MCF 10A (cell line): ENCODE data around the gene SLC30A1. TPM values are rescaled to one million over a fixed set of nuclear protein-coding genes. Genes with fewer than 3 reads are reported as not detected.

Source experiments
- BruUV-seq: library from RNA; stranded (reverse); fragments of 400-500 nt; replicated peaks from 2 replicates; lab custom pipeline; 2021; lab: Mats Ljungman, UMichigan
- CTCF ChIA-PET: fragments of 300-600 bp; sonication (Branson Sonifier 250); formaldehyde crosslinking; extraction: SDS; loops from one replicate; lab custom pipeline; 2021; ENCODE audit warnings: antibody characterized with exemption, inconsistent platforms; lab: Yijun Ruan, JAX
- POLR2A ChIA-PET: fragments of 300-600, 350-650 bp; sonication (Branson Sonifier 250); formaldehyde crosslinking; extraction: SDS; loops from one replicate; lab custom pipeline; 2020; ENCODE audit warnings: antibody characterized with exemption, inconsistent platforms; lab: Yijun Ruan, JAX
- DNase-seq: peaks from one replicate; pipeline ENCODE4 v3.0.0-alpha.2; 2018; ENCODE audit not compliant: unreplicated experiment
- H3K27ac Mint-ChIP-seq: one replicate; pipeline ENCODE4 v1.8.0; 2022; ENCODE audit warnings: mild to moderate bottlenecking, low read depth, mixed read lengths; ENCODE audit not compliant: unreplicated experiment
- H3K27me3 Mint-ChIP-seq: one replicate; pipeline ENCODE4 v1.8.0; 2022; ENCODE audit warnings: mixed read lengths; ENCODE audit not compliant: insufficient read depth, unreplicated experiment
- H3K36me3 Mint-ChIP-seq: one replicate; pipeline ENCODE4 v1.8.0; 2022; ENCODE audit warnings: mild to moderate bottlenecking, moderate library complexity, mixed read lengths; ENCODE audit not compliant: insufficient read depth, unreplicated experiment
- H3K4me1 Mint-ChIP-seq: one replicate; pipeline ENCODE4 v1.8.0; 2022; ENCODE audit warnings: mixed read lengths; ENCODE audit not compliant: insufficient read depth, unreplicated experiment
- H3K4me3 Mint-ChIP-seq: one replicate; pipeline ENCODE4 v1.8.0; 2022; ENCODE audit warnings: mild to moderate bottlenecking, moderate library complexity, mixed read lengths; ENCODE audit not compliant: unreplicated experiment
- H3K9me3 Mint-ChIP-seq: one replicate; pipeline ENCODE4 v1.8.0; 2022; ENCODE audit warnings: mixed read lengths; ENCODE audit not compliant: unreplicated experiment
- intact Hi-C: fragments of 100-400 bp; cut with micrococcal nuclease; formaldehyde crosslinking; loops from 2 replicates; pipeline ENCODE4 v1.14.1; 2022
- total RNA-seq: library from RNA; stranded (reverse); gene quantifications from 2 replicates; pipeline ENCODE4 v1.2.3, GENCODE V29; 2022
- TF ChIP-seq, protein P1 (sequence below): fragments of 200-600 bp; IDR thresholded peaks from one replicate; pipeline ENCODE4 v1.8.0; 2022; ENCODE audit warnings: antibody characterized with exemption, mild to moderate bottlenecking; ENCODE audit not compliant: unreplicated experiment

Gene SLC30A1
- total RNA-seq, 1 experiment from 2014 or later, result 94.1 TPM

DNA sequence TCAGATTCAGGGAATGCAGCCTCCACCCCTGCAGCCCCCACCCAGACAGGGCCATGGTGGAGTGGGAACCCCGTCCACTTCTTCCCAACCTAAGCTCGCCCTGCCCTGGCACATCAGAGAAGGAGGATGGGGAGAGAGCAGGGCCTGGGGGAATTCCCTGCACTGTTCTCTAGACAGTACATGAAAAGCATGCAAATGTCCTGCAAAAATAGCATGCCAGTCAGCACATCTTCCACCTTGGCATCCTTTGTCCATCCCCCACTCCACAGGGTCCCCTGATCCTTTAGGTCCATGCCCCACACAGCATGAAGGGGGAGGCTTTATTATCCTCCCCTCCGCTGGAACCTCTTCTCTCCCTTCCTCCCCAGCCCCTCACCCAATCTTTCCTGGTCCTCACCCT is 52.0 kb downstream of the SLC30A1 start:
- Mint-ChIP-seq H3K9me3 (no peaks in the 10 kb centered on the region), H3K27me3 (no peaks in the 10 kb centered on the region), H3K27ac (peak overlapping the region; percentile 4), H3K4me1 (peaks cover 39% of the 10 kb centered on the region), H3K4me3 (no peak overlapping the region), H3K36me3 (no peaks in the 10 kb centered on the region)
- POLR2A ChIA-PET, result interaction anchor here (1.4 to 1.7 kb wide), 2 partner anchors 12 to 50 kb away, joined by 3 to 8 read pairs; no protein-coding TSS in a partner anchor
- TF ChIP-seq, protein P1, sequence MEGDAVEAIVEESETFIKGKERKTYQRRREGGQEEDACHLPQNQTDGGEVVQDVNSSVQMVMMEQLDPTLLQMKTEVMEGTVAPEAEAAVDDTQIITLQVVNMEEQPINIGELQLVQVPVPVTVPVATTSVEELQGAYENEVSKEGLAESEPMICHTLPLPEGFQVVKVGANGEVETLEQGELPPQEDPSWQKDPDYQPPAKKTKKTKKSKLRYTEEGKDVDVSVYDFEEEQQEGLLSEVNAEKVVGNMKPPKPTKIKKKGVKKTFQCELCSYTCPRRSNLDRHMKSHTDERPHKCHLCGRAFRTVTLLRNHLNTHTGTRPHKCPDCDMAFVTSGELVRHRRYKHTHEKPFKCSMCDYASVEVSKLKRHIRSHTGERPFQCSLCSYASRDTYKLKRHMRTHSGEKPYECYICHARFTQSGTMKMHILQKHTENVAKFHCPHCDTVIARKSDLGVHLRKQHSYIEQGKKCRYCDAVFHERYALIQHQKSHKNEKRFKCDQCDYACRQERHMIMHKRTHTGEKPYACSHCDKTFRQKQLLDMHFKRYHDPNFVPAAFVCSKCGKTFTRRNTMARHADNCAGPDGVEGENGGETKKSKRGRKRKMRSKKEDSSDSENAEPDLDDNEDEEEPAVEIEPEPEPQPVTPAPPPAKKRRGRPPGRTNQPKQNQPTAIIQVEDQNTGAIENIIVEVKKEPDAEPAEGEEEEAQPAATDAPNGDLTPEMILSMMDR, result no peak
- BruUV-seq, result no TSS peak
- CTCF ChIA-PET, result interaction anchor here (0.6 to 11.5 kb wide), 6 partner anchors 11 to 324 kb away, joined by 4 to 149 read pairs (median 5); no protein-coding TSS in a partner anchor
- no peak for DNase-seq
- intact Hi-C loops, result no loop called here

DNA sequence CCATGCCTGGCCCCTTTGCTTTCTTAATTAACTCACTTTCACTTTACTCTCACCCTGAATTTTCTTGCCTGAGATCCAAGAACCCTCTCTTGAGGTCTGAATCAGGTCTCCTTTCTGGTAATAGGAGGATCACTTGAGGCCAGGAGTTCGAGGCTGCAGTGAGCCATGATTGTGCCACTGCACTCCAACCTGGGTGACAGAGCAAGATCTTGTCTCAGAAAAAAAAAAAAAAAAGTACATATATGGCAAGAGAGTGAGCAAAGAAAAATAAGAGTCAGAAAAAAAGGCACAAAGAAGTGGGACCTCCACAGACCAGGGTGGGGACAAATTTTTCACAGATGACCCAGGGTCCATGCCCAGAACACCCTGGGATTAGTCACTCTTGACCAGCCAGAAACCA is 52.9 kb downstream of the SLC30A1 start:
- DNase-seq, result no peak
- Mint-ChIP-seq H3K4me3 (no peak overlapping the region), H3K36me3 (no peaks in the 10 kb centered on the region)

DNA sequence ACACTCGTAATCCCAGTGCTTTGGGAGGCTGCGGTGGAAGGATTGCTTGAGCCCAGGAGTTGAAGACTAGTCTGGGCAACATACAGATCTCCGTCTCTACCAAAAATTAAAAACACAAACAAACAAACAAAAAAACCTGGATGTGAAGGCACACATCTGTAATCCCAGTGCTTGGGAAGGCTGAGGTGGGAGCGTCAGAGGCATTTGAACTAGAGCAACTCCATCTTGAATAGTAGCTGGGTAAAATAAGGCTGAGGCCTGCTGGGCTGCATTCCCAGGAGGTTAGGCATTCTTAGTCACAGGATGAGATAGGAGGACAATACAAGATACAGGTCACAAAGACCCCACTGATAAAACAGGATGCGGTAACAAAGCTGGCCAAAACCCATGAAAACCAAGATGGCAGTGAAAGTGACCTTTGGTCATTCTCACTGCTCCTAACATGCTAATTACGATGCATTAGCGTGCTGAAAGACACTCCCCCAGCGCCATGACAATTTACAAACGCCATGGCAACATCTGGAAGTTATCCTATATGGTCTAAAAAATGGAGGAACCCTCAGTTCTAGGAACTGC is 53.8 kb downstream of the SLC30A1 start:
- H3K9me3 Mint-ChIP-seq, result no peaks in the 10 kb centered on the region
- TF ChIP-seq, protein P1, result no peak
- H3K27me3 Mint-ChIP-seq, result no peaks in the 10 kb centered on the region
- H3K4me3 Mint-ChIP-seq, result no peak overlapping the region
- no peak for DNase-seq
- no peaks in the 10 kb centered on the region for H3K36me3 Mint-ChIP-seq
- POLR2A ChIA-PET, result interaction anchor here (0.9 to 1.2 kb wide), 4 partner anchors 9 to 55 kb away, joined by 3 to 4 read pairs (median 3); no protein-coding TSS in a partner anchor
- intact Hi-C loops, result no loop called here
- no TSS peak for BruUV-seq
- CTCF ChIA-PET, result interaction anchor here (0.9 to 11.5 kb wide), 5 partner anchors 10 to 130 kb away, joined by 3 to 149 read pairs (median 4); no protein-coding TSS in a partner anchor
- H3K4me1 Mint-ChIP-seq, result peaks cover 32% of the 10 kb centered on the region
- H3K27ac Mint-ChIP-seq, result no peak overlapping the region

More for the DNA sequence above, 52.9 kb downstream of the SLC30A1 start:
- Mint-ChIP-seq H3K4me1 (peaks cover 39% of the 10 kb centered on the region), H3K27ac (no peak overlapping the region), H3K27me3 (no peaks in the 10 kb centered on the region), H3K9me3 (no peaks in the 10 kb centered on the region)
- POLR2A ChIA-PET, result interaction anchor here (1.1 to 1.2 kb wide), 2 partner anchors 15 to 54 kb away, joined by 3 read pairs; no protein-coding TSS in a partner anchor
- TF ChIP-seq, protein P1, result no peak
- CTCF ChIA-PET, result interaction anchor here (0.6 to 11.5 kb wide), 3 partner anchors 10 to 129 kb away, joined by 3 to 149 read pairs (median 4); no protein-coding TSS in a partner anchor
- no TSS peak for BruUV-seq
- intact Hi-C loops, result no loop called here

DNA sequence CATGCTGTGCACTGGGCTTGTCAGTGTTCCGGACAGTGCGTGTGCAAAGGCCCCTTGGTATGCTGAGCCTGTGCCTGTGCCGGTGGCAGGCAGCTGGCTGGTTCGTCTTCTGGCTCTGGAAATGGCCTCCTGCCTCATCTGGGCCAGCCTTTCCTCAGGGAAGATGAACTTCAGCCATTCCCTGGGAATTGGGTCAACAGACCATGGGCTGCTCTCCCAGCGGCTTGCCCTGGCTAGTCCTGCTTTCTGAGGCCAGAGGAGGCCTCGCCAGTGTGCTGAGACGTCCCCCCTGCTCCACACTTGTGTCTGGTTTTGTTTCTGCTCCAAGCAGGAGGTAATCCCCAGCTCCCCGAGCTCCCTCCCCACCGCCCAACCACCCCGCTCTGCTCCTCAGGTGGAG is 54.4 kb downstream of the SLC30A1 start:
- Mint-ChIP-seq H3K4me1 (peaks cover 25% of the 10 kb centered on the region), H3K27me3 (no peaks in the 10 kb centered on the region), H3K36me3 (no peaks in the 10 kb centered on the region), H3K9me3 (no peaks in the 10 kb centered on the region), H3K27ac (no peak overlapping the region), H3K4me3 (no peak overlapping the region)
- ChIA-PET CTCF (interaction anchor here (0.6 to 11.5 kb wide), 11 partner anchors 9 to 790 kb away, joined by 3 to 149 read pairs (median 3); no protein-coding TSS in a partner anchor), POLR2A (interaction anchor here (0.9 to 1.0 kb wide), 2 partner anchors 9 to 53 kb away, joined by 3 to 4 read pairs; no protein-coding TSS in a partner anchor)
- intact Hi-C loops, result no loop called here
- no TSS peak for BruUV-seq
- TF ChIP-seq, protein P1, result no peak
- DNase-seq, result no peak
